T-helper 2 cell treated with Interferon-gamma antibody and Interleukin-4, amounts not matched to agents 100 ng/mL and 5 ng/mL, for 36 hours (primary cell): ENCODE measurements around the gene ZMYND10. TPM values are rescaled to one million over a fixed set of nuclear protein-coding genes. Genes with fewer than 3 reads are reported as not detected.

ENCODE experiments used
- intact Hi-C: fragments of 100-400 bp; cut with micrococcal nuclease; formaldehyde crosslinking; loops from one replicate; pipeline ENCODE4 v1.15.1; 2023
- total RNA-seq: library from RNA; stranded (reverse); gene quantifications from 2 replicates; pipeline ENCODE4 v1.2.3, GENCODE V29; 2022

ZMYND10 gene
- total RNA-seq: 3.6 and 4.6 TPM in 2 replicates

- intact Hi-C loops: no loop called here
These were observed at the start of gene ZMYND10 for GRCh38 chr3:50345586-50346234. Gene ZMYND10 (minus strand): TSS chr3:50345732. CDS start chr3:50345579, 153 bp downstream.

- intact Hi-C loops: no loop called here
These were observed 47.5 kb upstream of the ZMYND10 start for GRCh38 chr3:50393061-50393460.

DNA sequence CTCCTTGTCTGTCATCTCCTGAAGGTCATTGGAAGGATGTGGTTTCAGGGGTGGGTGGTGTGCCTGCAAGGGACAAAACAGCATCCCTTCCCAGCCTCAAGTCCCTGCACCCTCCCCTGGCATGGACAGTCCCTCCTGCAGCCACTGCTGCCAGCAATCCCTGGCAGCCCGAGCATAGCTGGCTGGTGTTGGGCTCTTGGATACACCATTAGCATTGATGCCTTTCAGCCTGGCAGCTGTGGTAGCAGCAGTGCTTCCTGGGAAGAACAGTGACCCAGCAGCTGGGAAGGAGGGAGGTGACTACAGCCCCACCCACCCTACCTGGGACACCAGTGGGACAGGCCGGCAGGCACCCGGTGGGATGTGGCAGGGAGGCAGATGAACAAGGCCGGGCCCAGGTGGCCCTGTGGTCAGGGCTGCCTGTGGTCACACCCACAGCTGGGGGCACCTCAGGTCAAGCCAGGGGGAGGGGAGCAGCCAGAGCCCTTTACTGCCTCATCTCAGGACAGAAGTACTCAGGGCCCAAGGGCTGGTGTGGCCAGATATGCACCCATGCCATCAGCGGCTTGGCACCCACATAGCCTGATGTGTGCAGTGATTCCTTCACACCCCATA, 46.7 kb upstream of the ZMYND10 start:
- intact Hi-C loops: no loop called here

- intact Hi-C loops: no loop called here
These were observed 45.1 kb upstream of the ZMYND10 start for GRCh38 chr3:50390508-50391224.

GRCh38 chr3:50389414-50389767, 43.9 kb upstream of the ZMYND10 start:
- intact Hi-C loops: no loop called here

DNA sequence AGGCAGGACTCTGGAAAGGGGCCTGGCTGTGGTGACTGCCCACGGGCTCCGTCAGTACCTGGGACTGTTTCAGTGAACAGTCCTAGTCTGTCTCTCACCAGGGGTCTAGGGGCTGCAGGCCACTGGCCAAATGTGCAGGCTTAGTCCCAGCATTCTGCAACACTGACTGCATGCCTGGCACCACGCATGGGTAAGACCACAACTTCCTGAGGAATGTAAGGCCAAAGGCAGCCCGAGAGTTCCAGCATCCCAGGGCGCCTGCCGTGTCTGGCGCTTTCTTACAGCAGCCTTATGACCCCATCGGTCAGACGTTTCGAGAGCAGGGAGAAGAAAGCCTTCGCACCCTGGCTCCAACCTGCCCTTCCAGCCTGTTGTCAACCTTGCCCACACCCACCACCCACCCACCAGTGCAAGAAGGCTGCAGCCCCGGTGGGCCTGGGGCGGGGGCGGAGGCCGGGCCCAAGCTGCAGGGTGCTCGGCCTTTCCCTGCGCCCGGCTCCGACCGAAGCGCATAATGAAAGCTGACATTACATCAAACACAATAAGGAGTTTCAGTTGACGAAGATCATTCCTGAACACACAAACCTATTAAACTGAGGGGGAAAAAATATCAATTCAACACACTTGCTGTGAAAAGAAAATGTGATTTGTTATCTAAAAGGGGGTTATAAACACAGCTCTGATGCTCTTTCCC, 43.3 kb upstream of the ZMYND10 start:
- intact Hi-C loops: no loop called here

DNA sequence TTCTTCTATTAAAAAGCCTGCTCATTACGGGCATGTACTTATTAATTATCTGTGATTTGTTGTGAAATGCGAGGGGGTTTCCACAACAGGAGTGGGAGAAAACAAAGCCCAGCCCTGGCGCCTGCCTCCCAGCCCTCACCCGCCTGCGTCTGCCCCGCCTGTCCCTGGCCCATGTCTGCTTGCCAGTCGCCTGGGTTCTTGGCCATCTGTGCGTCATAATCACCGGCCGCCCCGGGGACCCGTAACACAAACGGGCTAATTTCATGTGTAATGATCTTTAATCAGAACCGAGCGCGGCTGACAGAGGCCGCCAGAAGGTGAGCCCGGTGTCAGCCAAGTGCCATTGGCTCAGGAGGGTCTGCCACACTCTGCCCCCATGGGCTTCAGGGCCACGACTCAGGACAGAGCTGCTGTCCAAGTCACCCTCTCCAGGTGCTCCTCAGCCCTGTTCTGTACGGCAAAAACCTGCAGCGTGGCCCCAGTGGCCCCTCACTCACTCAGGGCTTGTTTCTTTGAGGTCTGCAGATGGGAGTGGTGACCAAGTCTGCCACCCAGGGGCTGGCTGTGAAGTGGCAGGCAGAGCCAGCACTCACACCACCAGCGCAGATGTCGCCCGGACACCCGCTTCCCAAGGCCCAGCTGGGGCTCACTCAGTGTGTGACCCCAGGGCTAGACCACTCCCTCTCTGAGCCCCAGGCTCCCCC, 42.6 kb upstream of the ZMYND10 start:
- intact Hi-C loops: no loop called here

GRCh38 chr3:50385754-50386153, 40.2 kb upstream of the ZMYND10 start:
- intact Hi-C loops: no loop called here

DNA sequence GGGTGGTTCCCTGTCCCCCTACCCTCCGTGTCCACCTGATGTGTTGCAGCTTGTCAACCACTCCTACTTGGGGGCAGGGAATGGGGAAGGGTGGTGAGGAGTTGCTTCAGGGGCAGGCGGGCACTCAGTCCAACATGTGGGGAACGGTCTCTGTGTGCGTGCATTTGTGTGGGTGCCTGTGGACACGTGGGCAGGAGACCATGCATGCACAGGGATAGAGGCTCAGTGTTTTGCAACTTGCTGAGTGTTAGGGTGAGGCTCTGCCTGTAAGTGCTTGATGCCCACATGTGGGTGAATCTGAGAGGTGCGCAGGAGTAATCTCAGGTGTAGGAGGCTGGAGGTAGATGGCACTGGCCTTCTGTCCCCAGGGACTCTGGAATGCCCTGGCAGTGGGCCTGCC, 38.2 kb upstream of the ZMYND10 start:
- intact Hi-C loops: no loop called here

- intact Hi-C loops: no loop called here
These were observed 37.2 kb upstream of the ZMYND10 start for GRCh38 chr3:50382722-50383121.

DNA sequence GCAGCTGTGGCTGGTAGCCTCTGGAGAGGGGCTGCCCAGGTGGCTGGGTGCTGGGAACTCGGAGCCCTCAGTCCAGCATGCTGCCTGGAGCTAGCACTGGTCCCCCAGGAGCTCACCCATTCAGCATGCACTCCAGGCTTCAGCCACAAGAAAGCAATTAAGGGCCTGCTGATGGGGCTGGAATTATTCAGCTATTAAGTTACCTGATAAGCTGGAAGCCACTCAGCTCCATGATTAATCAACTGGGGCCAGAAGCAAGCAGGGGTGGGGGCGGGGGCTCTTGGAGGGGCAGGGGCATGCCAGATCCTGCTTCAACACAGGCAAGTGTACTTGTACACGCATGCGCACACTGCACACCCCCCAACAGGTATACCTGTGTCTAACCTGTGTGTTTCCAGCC, 35.9 kb upstream of the ZMYND10 start:
- intact Hi-C loops: no loop called here

GRCh38 chr3:50380405-50381085, 35.0 kb upstream of the ZMYND10 start:
- intact Hi-C loops: no loop called here

DNA sequence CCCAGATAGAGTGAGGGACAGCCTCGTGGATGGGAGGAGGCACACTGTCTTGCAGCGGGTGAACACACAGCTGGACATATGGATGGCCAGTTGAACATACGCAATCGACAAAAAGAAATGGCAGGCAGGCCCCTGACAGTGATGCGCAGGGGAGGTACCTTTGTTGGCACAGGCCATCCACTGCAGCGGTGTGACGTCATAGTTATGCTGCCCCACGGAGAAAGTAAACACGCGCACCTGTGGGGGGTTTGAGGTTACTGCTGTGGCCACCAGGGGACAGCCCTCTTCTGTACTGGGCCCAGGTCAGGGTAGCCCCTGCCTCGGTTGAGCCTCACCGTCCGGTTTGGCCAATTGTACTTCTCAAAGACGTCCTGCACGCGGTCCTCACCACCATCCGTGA, 33.2 kb upstream of the ZMYND10 start:
- intact Hi-C loops: no loop called here

DNA sequence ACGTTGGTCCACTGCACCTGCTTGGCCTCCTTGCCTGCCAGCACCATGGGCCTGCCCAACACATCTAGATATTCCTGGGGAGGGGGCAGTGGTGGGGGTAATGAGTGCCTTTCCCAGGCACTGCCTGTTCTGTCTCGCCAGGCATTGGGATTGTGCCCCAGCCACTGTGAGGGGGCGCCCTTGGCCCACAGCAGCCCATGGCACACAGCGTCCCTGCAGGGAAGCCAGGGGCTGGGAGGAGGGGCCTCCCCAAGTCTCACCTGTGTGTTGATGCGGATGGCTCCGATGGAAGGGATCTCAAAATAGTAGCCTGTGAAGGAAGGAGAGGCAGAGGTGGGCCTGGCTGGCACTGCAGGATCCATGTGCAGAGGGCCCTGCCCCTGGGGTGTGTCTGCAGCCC, 32.5 kb upstream of the ZMYND10 start:
- intact Hi-C loops: no loop called here

GRCh38 chr3:50375258-50375931, 29.9 kb upstream of the ZMYND10 start:
- intact Hi-C loops: no loop called here

DNA sequence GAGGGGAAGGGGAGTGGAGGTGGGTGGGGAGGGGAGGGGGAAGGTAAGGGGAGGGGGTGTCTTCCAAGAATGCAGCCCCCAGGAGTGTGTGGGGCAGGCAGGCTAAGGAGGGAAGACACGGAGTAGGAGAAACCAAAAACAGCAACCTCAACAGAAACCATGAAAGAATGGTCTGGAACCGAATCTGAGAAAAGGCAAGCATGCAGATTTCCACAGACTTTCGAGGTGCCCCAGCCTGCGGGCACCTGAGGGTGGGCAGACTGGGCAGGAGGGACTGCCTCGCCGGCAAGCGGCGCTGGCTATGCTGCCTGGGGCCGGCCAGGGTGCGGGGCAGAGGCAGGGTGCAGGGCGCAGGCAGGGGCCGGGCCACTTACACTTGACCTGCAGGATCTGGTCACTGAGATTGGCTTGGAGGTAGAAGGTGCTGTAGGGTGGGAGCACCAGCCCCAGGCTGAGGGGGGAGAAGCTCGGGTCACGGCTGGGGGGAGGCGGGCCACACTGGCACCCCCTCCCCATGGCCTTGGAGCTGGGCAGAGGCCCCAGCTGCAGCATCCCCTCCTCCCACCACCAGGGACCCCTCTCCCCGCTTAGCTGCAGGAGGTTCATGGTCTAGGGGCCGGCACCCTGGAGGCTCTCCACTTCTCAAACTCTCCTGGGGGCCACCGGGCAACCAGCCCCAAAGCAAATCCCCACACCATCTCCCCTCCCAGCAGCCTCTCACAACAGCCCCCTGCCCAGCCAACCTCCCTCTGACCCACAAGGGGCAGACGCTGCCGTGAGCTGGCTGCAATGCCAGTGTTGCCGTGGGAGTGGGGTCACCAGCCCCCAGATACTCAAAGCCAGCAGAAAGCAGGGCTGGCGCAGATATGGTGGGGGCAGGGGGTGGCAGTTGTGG, 29.1 kb upstream of the ZMYND10 start:
- intact Hi-C loops: no loop called here

GRCh38 chr3:50373146-50374051, 27.9 kb upstream of the ZMYND10 start:
- intact Hi-C loops: no loop called here

DNA sequence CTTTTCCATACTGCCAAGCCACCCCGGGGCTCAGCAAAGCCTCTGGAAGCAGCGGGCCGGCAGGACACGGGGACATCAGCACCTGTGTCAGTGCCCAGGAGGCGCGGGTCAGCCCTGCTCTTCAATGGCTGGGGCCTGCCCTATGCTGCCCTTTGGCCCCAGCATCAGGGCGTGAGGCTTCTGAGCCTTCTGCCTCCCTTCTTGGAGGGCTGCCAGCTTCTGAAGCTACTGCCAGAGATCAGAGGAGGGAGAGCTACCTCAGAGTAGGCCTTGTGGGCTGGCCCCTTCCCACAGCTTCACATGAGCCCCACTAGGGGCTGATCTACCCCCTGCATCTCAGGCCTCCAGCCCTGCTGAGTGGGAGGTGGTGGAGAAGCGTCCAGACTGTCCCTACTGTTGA, 26.8 kb upstream of the ZMYND10 start:
- intact Hi-C loops: no loop called here
